CD4-positive, alpha-beta memory T cell (primary cell): ENCODE measurements around the gene OR10V1. TPM values are rescaled to one million over a fixed set of nuclear protein-coding genes. Genes with fewer than 3 reads are reported as not detected.
A peak's percentile ranks its signal among the peaks of the same experiment; 100 is the strongest.

Source experiments
- CTCF ChIA-PET: fragments of 350-600 bp; sonication (Branson Sonifier 250); formaldehyde crosslinking; loops from one replicate; lab custom pipeline; 2021; ENCODE audit warnings: inconsistent platforms; ENCODE audit not compliant: partially characterized antibody; lab: Charles Lee
- POLR2A ChIA-PET: fragments of 350-600 bp; sonication (Branson Sonifier 250); formaldehyde crosslinking; loops from one replicate; lab custom pipeline; 2021; ENCODE audit not compliant: partially characterized antibody; lab: Charles Lee
- DNase-seq, 5 donors: peaks; one replicate each; pipeline versions ENCODE4 v3.0.0 to v3.0.0-alpha.2; 2020 to 2022; ENCODE audit warnings: mixed read lengths in 1 of 5
- H3K27ac ChIP-seq: one replicate; pipeline ENCODE4 v1.7.0; 2013; ENCODE audit warnings: low read depth, low read length
- H3K27me3 ChIP-seq: 2 replicates; pipeline ENCODE4 v1.7.0; 2013; ENCODE audit warnings: mild to moderate bottlenecking, low read length, moderate library complexity; ENCODE audit not compliant: insufficient read depth
- H3K36me3 ChIP-seq: 2 replicates; pipeline ENCODE4 v1.7.0; 2013; ENCODE audit warnings: mild to moderate bottlenecking, low read length, moderate library complexity; ENCODE audit not compliant: insufficient read depth
- H3K4me1 ChIP-seq: 2 replicates; pipeline ENCODE4 v1.7.0; 2013; ENCODE audit warnings: mild to moderate bottlenecking, low read length, moderate library complexity; ENCODE audit not compliant: insufficient read depth
- H3K4me3 ChIP-seq, 2 donors: one replicate each; pipeline ENCODE4 v1.7.0; 2013; ENCODE audit warnings: low read length in 2 of 2, mild to moderate bottlenecking in 1 of 2
- H3K9me3 ChIP-seq, 2 donors: one replicate each; pipeline ENCODE4 v1.7.0; 2013; ENCODE audit warnings: low read length in 2 of 2, control low read depth in 1 of 2; ENCODE audit not compliant: control insufficient read depth in 1 of 2
- H3K27ac Mint-ChIP-seq, 7 donors: one replicate each; pipeline ENCODE4 v1.8.0; 2020 to 2021; ENCODE audit warnings: mixed read lengths in 7 of 7, mild to moderate bottlenecking in 6 of 7, inconsistent platforms in 3 of 7, moderate library complexity in 3 of 7
- H3K27me3 Mint-ChIP-seq, 2 donors: one replicate each; pipeline ENCODE4 v1.8.0; 2020 to 2021; ENCODE audit warnings: mixed read lengths in 2 of 2
- H3K36me3 Mint-ChIP-seq, 2 donors: one replicate each; pipeline ENCODE4 v1.8.0; 2020 to 2021; ENCODE audit warnings: mixed read lengths in 2 of 2, inconsistent platforms in 1 of 2, mild to moderate bottlenecking in 1 of 2
- H3K4me1 Mint-ChIP-seq, 4 donors: one replicate each; pipeline ENCODE4 v1.8.0; 2020 to 2021; ENCODE audit warnings: mixed read lengths in 4 of 4, mild to moderate bottlenecking in 1 of 4
- H3K4me3 Mint-ChIP-seq, 8 donors: one replicate each; pipeline ENCODE4 v1.8.0; 2020 to 2021; ENCODE audit warnings: mixed read lengths in 8 of 8, mild to moderate bottlenecking in 7 of 8, moderate library complexity in 6 of 8, inconsistent platforms in 3 of 8
- H3K9me3 Mint-ChIP-seq, 8 donors: one replicate each; pipeline ENCODE4 v1.8.0; 2020 to 2021; ENCODE audit warnings: mixed read lengths in 8 of 8, mild to moderate bottlenecking in 5 of 8, inconsistent platforms in 3 of 8, moderate library complexity in 1 of 8
- intact Hi-C: fragments of 100-400 bp; cut with micrococcal nuclease; formaldehyde crosslinking; loops from one replicate; pipeline ENCODE4 v1.15.1; 2023
- polyA plus RNA-seq, 2 donors: library from polyadenylated mRNA; unstranded; fragments of 300-500 nt; fragmentation: Illumina TruSeq; gene quantifications; one replicate each; pipeline ENCODE4 v1.2.3, GENCODE V29; 2021
- total RNA-seq, 2 experiments: library from RNA; stranded (reverse); gene quantifications; one replicate each; pipeline ENCODE4 v1.2.3, GENCODE V29; 2021

Gene OR10V1
- total and polyA plus RNA-seq, 4 experiments from 2014 or later: not detected

- Histone ChIP-seq H3K4me3 (no peak overlapping the region), H3K4me1 (no peaks in the 10 kb centered on the region), H3K27me3 (no peaks in the 10 kb centered on the region), H3K36me3 (no peaks in the 10 kb centered on the region), H3K27ac (no peak overlapping the region), H3K9me3 (no peaks in the 10 kb centered on the region)
- no peak for DNase-seq
- Mint-ChIP-seq H3K27ac (no peak overlapping the region), H3K9me3 (no peaks in the 10 kb centered on the region), H3K4me3 (no peak overlapping the region), H3K27me3 (peaks cover 2 to 4% of the 10 kb centered on the region in 2 donors), H3K4me1 (peaks cover 0 to 7% (median 2%) of the 10 kb centered on the region in 4 donors), H3K36me3 (no peaks in the 10 kb centered on the region)
- CTCF ChIA-PET: no interaction called here
- POLR2A ChIA-PET: no interaction called here
- intact Hi-C loops: no loop called here
Measured at GRCh38 chr11:59730896-59731565, 17.4 kb upstream of the OR10V1 start.

- Histone ChIP-seq H3K36me3 (no peaks in the 10 kb centered on the region), H3K27ac (no peak overlapping the region), H3K27me3 (no peaks in the 10 kb centered on the region), H3K4me1 (no peaks in the 10 kb centered on the region), H3K9me3 (no peaks in the 10 kb centered on the region), H3K4me3 (no peak overlapping the region)
- DNase-seq: no peak
- peaks cover 2 to 3% of the 10 kb centered on the region in 2 donors for H3K27me3 Mint-ChIP-seq
- intact Hi-C loops: no loop called here
- POLR2A ChIA-PET: no interaction called here
- H3K9me3 Mint-ChIP-seq: no peaks in the 10 kb centered on the region
- peaks cover 0 to 7% (median 2%) of the 10 kb centered on the region in 4 donors for H3K4me1 Mint-ChIP-seq
- H3K36me3 Mint-ChIP-seq: no peaks in the 10 kb centered on the region
- CTCF ChIA-PET: interaction anchor here (1.1 kb wide), 1 partner anchor 14 kb away, joined by 3 read pairs; no protein-coding TSS in a partner anchor
- no peak overlapping the region for H3K4me3 Mint-ChIP-seq
- no peak overlapping the region for H3K27ac Mint-ChIP-seq
Measured at GRCh38 chr11:59729834-59730233, 16.2 kb upstream of the OR10V1 start.

DNA sequence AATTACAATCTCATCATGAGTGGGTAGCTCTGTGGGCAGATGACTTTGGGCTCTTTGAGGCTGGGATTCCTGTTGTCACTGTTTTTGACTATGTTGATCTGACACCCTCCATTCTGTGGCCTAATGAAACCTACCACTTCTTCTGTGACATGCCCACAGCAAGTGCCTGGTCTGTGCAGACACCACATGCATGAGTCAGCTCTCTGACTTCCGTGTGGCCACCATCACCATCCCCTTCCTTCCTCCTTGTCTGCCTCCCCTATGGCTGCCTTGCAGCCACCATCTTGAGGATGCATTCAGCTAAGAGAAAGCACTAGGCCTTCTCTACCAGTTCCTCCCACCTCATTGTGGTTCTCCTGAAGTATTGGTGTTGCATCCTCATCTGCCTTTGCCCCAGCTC is 15.3 kb upstream of the OR10V1 start:
- DNase-seq: peak in 1 of 5 donors; percentile 31
- peaks cover 2 to 6% of the 10 kb centered on the region in 2 donors for H3K27me3 Mint-ChIP-seq
- H3K4me1 Mint-ChIP-seq: peaks cover 0 to 7% (median 2%) of the 10 kb centered on the region in 4 donors
- ChIA-PET CTCF (interaction anchor here (1.1 kb wide), 1 partner anchor 15 kb away, joined by 3 read pairs; no protein-coding TSS in a partner anchor), POLR2A (no interaction called here)
- intact Hi-C loops: no loop called here
- Histone ChIP-seq H3K9me3 (no peaks in the 10 kb centered on the region), H3K4me1 (no peaks in the 10 kb centered on the region), H3K36me3 (no peaks in the 10 kb centered on the region), H3K27me3 (no peaks in the 10 kb centered on the region), H3K4me3 (no peak overlapping the region), H3K27ac (no peak overlapping the region)
- peak overlapping the region in 1 of 7 donors; percentile 5 for H3K27ac Mint-ChIP-seq
- no peaks in the 10 kb centered on the region for H3K36me3 Mint-ChIP-seq
- H3K4me3 Mint-ChIP-seq: no peak overlapping the region
- no peaks in the 10 kb centered on the region for H3K9me3 Mint-ChIP-seq

- CTCF ChIA-PET: no interaction called here
- H3K4me3 Mint-ChIP-seq: no peak overlapping the region
- no peak overlapping the region for H3K4me3 ChIP-seq
- H3K4me1 Mint-ChIP-seq: peaks cover 0 to 7% (median 2%) of the 10 kb centered on the region in 4 donors
- no peaks in the 10 kb centered on the region for H3K36me3 Mint-ChIP-seq
- no peaks in the 10 kb centered on the region for H3K4me1 ChIP-seq
- H3K27ac ChIP-seq: no peak overlapping the region
- peaks cover 2 to 3% of the 10 kb centered on the region in 2 donors for H3K27me3 Mint-ChIP-seq
- intact Hi-C loops: no loop called here
- POLR2A ChIA-PET: no interaction called here
- H3K9me3 ChIP-seq: no peaks in the 10 kb centered on the region
- H3K27ac Mint-ChIP-seq: no peak overlapping the region
- H3K9me3 Mint-ChIP-seq: no peaks in the 10 kb centered on the region
- H3K36me3 ChIP-seq: no peaks in the 10 kb centered on the region
- H3K27me3 ChIP-seq: no peaks in the 10 kb centered on the region
- DNase-seq: no peak
Measured at GRCh38 chr11:59728154-59728553, 14.5 kb upstream of the OR10V1 start.

DNA sequence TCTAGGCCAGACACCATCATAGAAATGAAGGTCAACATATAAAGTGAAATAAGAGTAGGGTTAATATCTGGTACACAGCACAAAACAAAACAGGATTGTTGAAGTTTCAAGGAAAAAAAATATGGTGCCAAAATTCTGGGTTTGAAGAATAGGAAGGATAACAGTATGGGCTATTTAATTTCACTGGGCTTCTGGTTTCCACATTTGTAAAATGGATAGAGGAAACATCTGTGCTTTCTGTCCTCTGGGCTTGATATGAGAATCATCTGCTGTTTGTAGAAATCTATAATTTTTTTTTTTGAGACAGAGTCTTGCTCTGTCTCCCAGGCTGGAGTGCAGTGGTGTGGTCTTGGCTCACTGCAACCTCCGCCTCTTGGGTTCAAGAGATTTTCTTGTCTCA is 13.8 kb upstream of the OR10V1 start:
- H3K4me3 ChIP-seq: no peak overlapping the region
- H3K9me3 ChIP-seq: no peaks in the 10 kb centered on the region
- H3K27me3 ChIP-seq: no peaks in the 10 kb centered on the region
- H3K27ac ChIP-seq: no peak overlapping the region
- DNase-seq: no peak
- intact Hi-C loops: no loop called here
- H3K27me3 Mint-ChIP-seq: peaks cover 2 to 3% of the 10 kb centered on the region in 2 donors
- no peak overlapping the region for H3K27ac Mint-ChIP-seq
- H3K4me1 Mint-ChIP-seq: peaks cover 0 to 7% (median 2%) of the 10 kb centered on the region in 4 donors
- CTCF ChIA-PET: no interaction called here
- H3K36me3 ChIP-seq: no peaks in the 10 kb centered on the region
- POLR2A ChIA-PET: no interaction called here
- no peaks in the 10 kb centered on the region for H3K36me3 Mint-ChIP-seq
- no peaks in the 10 kb centered on the region for H3K9me3 Mint-ChIP-seq
- H3K4me3 Mint-ChIP-seq: no peak overlapping the region
- H3K4me1 ChIP-seq: no peaks in the 10 kb centered on the region

DNA sequence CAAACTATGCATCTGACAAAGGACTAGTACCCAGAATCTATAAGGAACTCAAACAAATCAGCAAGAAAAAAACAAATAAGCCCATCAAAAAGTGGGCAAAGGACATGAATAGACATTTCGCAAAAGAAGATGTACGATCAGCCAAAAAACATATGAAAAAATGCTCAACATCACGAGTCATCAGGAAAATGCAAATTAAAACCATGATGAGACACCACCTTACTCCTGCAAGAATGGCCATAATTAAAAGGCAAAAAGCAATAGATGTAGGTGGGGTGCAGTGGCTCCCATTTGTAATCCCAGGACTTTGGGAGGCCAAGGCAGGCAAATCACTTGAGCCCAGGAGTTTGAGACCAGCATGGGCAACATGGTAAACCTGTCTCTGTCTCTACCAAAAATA is 10.4 kb upstream of the OR10V1 start:
- no peaks in the 10 kb centered on the region for H3K9me3 Mint-ChIP-seq
- Histone ChIP-seq H3K4me3 (no peak overlapping the region), H3K27me3 (peaks cover 4% of the 10 kb centered on the region), H3K4me1 (no peaks in the 10 kb centered on the region), H3K27ac (no peak overlapping the region), H3K36me3 (no peaks in the 10 kb centered on the region), H3K9me3 (no peaks in the 10 kb centered on the region)
- H3K36me3 Mint-ChIP-seq: no peaks in the 10 kb centered on the region
- CTCF ChIA-PET: no interaction called here
- POLR2A ChIA-PET: no interaction called here
- intact Hi-C loops: no loop called here
- no peak overlapping the region for H3K4me3 Mint-ChIP-seq
- no peak for DNase-seq
- H3K27me3 Mint-ChIP-seq: peaks cover 6% of the 10 kb centered on the region in 2 donors
- H3K4me1 Mint-ChIP-seq: peaks cover 0 to 7% (median 1%) of the 10 kb centered on the region in 4 donors
- H3K27ac Mint-ChIP-seq: no peak overlapping the region

DNA sequence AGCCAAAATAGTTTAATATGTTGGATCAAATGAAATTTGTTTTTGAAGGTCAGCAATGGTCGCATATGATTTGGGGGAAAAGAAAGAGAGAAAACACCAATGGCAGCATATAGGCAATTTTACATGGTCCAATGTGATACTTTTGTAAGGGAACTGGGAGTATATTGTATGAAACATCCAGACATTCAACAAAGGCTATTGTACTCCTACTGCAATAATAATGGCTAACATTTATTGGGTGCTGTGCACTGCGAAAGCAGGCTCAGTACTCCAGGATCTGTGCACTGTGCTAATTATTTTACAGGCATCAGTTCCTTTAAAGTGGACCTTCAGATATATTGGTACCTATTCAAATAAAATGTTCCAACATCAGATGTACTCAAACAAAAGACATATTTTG is 5.9 kb upstream of the OR10V1 start:
- Mint-ChIP-seq H3K4me3 (no peak overlapping the region), H3K27me3 (peaks cover 6 to 14% of the 10 kb centered on the region in 2 donors), H3K27ac (no peak overlapping the region), H3K9me3 (no peaks in the 10 kb centered on the region), H3K36me3 (no peaks in the 10 kb centered on the region), H3K4me1 (no peaks in the 10 kb centered on the region)
- H3K4me3 ChIP-seq: no peak overlapping the region
- no peaks in the 10 kb centered on the region for H3K4me1 ChIP-seq
- intact Hi-C loops: no loop called here
- CTCF ChIA-PET: no interaction called here
- DNase-seq: no peak
- peaks cover 4% of the 10 kb centered on the region for H3K27me3 ChIP-seq
- H3K9me3 ChIP-seq: no peaks in the 10 kb centered on the region
- H3K36me3 ChIP-seq: no peaks in the 10 kb centered on the region
- POLR2A ChIA-PET: no interaction called here
- H3K27ac ChIP-seq: no peak overlapping the region
